CD4-positive, alpha-beta T cell treated with Interleukin-1 beta for 1 hour (primary cell): Measurements from ENCODE around the gene SLC36A4.
"Not testable (repeated sequence)": the region's sequence is repeated elsewhere in the genome, so short reads cannot be mapped to it uniquely, and the experiment has no call there.

Experiments used
- DNase-seq, 2 donors: peaks; one replicate each; pipeline ENCODE4 v3.0.0-alpha.2; 2020 to 2022

The SLC36A4 gene

GRCh38 chr11:93197380-93198214 is at the start of gene SLC36A4:
Gene SLC36A4 (minus strand): TSS chr11:93197991. CDS start chr11:93197832, 159 bp downstream.
- peak; percentile 86 to 91 for DNase-seq

- not testable (repeated sequence) for DNase-seq
Observed at GRCh38 chr11:93246790-93247189, 49.0 kb upstream of the SLC36A4 start.

GRCh38 chr11:93244018-93244417 is 46.2 kb upstream of the SLC36A4 start:
- DNase-seq: no peak

GRCh38 chr11:93239966-93240365 is 42.2 kb upstream of the SLC36A4 start:
- DNase-seq: no peak

GRCh38 chr11:93238956-93239355 is 41.2 kb upstream of the SLC36A4 start:
- DNase-seq: no peak

GRCh38 chr11:93236741-93237675 is 39.2 kb upstream of the SLC36A4 start:
- no peak for DNase-seq

GRCh38 chr11:93234602-93235207 is 36.9 kb upstream of the SLC36A4 start:
- DNase-seq: peak; percentile 62 to 65

GRCh38 chr11:93229876-93230275 is 32.1 kb upstream of the SLC36A4 start:
- DNase-seq: no peak

GRCh38 chr11:93225662-93226061 is 27.9 kb upstream of the SLC36A4 start:
- DNase-seq: peak in 1 of 2 donors; percentile 14

- DNase-seq: no peak
Observed at GRCh38 chr11:93221539-93221938, 23.7 kb upstream of the SLC36A4 start.

- no peak for DNase-seq
Observed at GRCh38 chr11:93220078-93220477, 22.3 kb upstream of the SLC36A4 start.

- DNase-seq: no peak
Observed at GRCh38 chr11:93219440-93219839, 21.6 kb upstream of the SLC36A4 start.

GRCh38 chr11:93216511-93217101 is 18.8 kb upstream of the SLC36A4 start:
- no peak for DNase-seq

- DNase-seq: no peak
Observed at GRCh38 chr11:93213622-93214021, 15.8 kb upstream of the SLC36A4 start.

GRCh38 chr11:93212094-93212493 is 14.3 kb upstream of the SLC36A4 start:
- no peak for DNase-seq

- DNase-seq: peak in 1 of 2 donors; percentile 2
Observed at GRCh38 chr11:93209466-93209865, 11.7 kb upstream of the SLC36A4 start.

- no peak for DNase-seq
Observed at GRCh38 chr11:93208663-93209270, 11.0 kb upstream of the SLC36A4 start.

- DNase-seq: no peak
Observed at GRCh38 chr11:93199616-93200015, 1.8 kb upstream of the SLC36A4 start.

- no peak for DNase-seq
Observed at GRCh38 chr11:93198215-93198845, 539 bp upstream of the SLC36A4 start.

- peak in 1 of 2 donors; percentile 11 for DNase-seq
Observed at GRCh38 chr11:93196816-93197379, 893 bp downstream of the SLC36A4 start.

- no peak for DNase-seq
Observed at GRCh38 chr11:93194673-93195291, 3.0 kb downstream of the SLC36A4 start.
